ENCODE results near the gene DYNC1LI1. TPM values are rescaled to one million over a fixed set of nuclear protein-coding genes. Genes with fewer than 3 reads are reported as not detected.
A peak's percentile ranks its signal among the peaks of the same experiment; 100 is the strongest.

The DYNC1LI1 gene
- total RNA-seq, result 30.1 and 34.3 TPM in 2 replicates

DNA sequence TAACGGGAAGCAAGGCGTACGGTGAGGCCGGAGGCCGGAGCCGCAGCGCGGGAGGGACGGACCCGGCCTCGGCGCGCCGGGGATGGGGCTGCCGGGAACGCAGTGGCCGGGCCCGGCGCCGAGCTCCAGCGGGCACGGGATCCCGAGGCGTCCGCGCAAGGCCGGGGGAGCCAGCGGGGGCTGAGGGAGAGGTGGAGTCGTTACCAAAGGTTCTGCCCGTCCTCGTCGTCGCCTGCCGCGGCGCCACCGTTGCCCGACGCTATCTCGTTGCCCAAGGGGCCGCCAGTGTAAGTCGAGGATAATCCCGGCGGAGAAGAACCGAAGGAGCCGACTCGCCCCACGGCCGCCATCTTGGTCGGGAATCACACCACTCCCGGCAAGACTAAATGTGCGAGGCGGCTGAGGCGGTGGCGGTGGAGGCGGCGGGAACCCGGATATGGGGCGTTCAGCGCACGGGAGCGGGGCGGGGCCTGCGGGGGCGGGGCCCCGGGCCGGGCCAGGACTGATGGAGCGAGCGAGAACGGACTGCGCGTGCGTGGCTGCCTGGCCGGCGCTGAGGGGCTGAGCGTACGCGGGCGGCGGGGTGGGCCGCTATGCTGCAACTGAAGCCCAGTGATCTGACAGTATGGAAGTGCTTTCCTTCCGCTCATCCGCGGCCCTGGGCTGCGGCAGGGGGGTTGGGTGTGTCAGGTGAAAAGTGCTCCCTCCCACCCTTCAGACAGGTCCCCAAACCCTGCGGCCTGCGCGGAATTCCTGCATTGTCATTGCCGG is at the start of gene DYNC1LI1:
DYNC1LI1 (minus strand) TSS at position 438 of the 771 bp plus-strand sequence; CDS start at position 350, 88 bp downstream.
- DNase-seq (ENCODE audit: low read depth in 2 of 2), result peak; percentile 94 to 96

- no peak for DNase-seq (ENCODE audit: low read depth in 2 of 2)
These were observed 48.7 kb upstream of the DYNC1LI1 start for GRCh38 chr3:32619395-32619794.

DNA sequence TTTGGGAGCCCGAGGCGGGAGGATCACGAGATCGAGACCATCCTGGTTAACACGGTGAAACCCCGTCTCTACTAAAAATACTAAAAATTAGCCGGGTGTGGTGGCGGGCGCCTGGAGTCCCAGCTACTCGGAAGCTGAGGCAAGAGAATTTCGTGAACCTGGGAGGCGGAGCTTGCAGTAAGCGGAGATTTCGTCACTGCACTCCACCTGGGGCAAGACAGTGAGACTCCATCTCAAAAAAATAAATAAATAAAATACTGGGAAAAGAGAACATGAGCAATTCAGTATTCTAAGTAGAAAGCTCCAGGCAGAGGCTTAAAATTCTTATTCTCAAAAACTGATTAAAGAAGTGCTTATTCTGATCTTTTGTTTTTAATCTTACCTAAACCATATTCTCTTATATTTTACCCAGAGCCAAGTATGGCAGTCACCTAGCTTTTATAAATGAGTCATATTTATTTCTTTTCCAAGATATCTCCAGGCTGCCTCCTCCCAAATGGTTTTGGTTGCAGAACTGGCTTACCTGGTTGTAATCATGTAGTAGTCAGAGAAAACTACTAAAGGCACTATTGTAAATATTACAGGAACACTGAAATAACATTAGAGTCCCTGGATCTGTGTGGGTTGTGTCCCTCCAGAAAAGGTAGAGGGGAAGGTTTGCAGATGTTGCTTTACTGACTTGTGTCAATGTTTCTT is 45.8 kb upstream of the DYNC1LI1 start:
- DNase-seq (ENCODE audit: low read depth in 2 of 2), result no peak

DNA sequence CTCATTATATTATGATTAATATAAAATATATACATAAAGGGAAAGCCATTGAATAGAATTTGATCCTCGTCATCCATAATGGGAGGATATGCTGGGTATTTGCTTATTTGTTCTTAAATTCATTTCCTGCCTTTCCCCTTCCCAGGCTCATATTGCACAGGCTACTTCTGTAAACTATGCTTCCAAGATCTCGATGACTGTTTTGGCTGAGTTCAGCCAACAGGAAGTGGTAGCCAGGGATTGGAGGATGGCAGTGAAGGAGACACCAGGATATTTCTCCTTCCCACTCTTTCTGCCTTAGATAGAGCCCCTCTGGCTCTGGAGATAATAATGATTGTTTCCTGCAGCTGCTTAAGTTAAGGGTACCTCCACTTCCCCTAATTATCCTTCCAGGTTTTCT is 44.3 kb upstream of the DYNC1LI1 start:
- DNase-seq (ENCODE audit: low read depth in 2 of 2), result peak in 1 of 2 donors; percentile 79

GRCh38 chr3:32613183-32613582 is 42.5 kb upstream of the DYNC1LI1 start:
- DNase-seq (ENCODE audit: low read depth in 2 of 2), result no peak

DNA sequence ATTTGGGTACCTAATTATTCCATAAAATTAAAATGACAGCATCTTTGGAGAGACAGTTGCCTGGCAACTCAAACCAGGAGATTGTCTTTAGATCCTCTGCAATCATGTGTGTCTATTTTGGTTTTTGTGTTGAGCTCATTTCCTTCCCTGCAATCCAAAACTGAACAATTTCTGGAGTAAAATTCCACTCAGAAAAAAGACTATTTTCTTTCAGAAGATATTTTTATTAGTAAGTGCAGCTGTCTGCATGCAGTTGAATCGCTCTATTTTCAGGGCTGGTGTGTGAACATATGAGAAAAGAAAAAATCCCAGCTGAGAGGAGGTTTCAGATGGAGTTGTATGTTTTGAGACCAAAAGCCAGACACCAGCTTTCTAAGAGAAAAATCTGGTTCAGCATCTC is 41.9 kb upstream of the DYNC1LI1 start:
- no peak for DNase-seq (ENCODE audit: low read depth in 2 of 2)

DNA sequence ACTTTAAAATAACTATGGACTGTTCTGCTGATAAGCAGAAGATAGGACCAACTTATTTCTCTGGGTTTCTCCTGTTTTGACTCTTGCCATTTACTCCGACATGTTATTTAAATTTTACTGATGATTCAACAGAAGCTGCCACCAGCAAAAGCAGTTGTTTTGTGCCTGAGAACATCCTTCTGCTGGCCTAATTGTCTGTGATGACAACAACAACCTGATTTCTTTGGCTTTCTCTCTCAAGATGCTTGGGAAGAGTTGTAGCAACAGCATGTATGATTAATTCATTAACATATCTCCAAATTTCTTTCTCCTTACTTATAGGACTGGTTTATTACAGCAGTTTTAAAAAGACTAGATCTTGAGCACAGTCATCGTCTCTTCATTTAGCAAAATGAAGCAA is 36.9 kb upstream of the DYNC1LI1 start:
- DNase-seq (ENCODE audit: low read depth in 2 of 2), result no peak

DNA sequence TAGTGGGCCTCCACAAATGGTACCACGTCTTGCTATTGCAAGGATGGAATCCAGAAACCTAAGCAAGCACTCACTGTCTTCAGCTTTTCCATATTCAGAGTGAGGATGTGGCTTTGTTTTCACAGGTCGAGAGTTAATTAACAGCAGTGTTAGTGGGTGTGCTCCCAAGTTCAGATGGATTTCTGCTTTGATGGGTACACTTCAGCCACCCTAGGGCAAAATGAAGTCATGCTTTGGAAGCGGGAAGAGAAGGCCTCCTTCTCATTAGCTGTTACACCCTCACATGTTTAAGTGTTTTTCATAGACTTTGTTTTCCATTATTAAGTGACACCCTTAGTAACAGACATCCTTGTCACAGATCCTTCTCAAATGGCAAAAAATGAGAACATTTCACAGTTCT is 36.3 kb upstream of the DYNC1LI1 start:
- no peak for DNase-seq (ENCODE audit: low read depth in 2 of 2)

- no peak for DNase-seq (ENCODE audit: low read depth in 2 of 2)
These were observed 35.6 kb upstream of the DYNC1LI1 start for GRCh38 chr3:32606277-32606676.

GRCh38 chr3:32603064-32603463 is 32.4 kb upstream of the DYNC1LI1 start:
- DNase-seq (ENCODE audit: low read depth in 2 of 2), result no peak

DNA sequence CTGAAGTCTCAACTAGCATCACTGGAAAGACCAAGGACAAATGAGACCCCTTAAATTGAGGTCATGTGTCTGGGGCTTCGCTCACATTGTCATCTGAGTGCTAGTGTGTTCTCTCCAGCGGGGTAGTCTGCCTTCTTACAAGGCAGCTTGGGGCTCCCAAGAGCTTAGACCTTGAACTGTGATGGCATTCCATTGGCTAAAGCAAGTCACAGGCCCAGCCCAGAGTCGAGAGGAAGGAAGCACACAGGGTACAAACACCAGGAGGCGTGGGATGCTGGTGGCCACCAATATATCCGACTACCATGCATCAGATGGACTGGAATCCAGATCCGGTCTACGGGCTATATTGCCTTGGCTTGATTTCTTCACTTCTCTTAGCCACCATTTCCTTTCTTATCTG is 31.5 kb upstream of the DYNC1LI1 start:
- no peak for DNase-seq (ENCODE audit: low read depth in 2 of 2)

DNA sequence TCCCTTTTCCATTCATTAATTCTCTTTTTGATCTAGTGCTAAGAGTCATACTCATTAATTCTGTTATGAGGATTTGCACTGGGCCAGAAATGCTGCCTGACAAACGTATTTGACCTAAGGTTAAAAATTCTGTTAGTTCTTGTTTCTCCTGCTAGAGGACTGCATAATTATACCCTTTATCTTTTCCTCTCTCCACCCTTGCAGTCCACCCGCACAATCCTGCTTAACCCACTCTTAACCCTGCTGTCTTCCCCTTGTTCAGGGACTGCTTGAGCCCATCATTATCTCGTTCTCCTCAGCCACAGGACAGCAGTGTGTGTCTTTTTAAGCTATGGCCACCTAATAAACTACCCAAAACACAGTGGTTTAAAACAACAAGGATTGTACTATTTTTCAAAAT is 31.1 kb upstream of the DYNC1LI1 start:
- DNase-seq (ENCODE audit: low read depth in 2 of 2), result no peak

- DNase-seq (ENCODE audit: low read depth in 2 of 2), result no peak
These were observed 27.0 kb upstream of the DYNC1LI1 start for GRCh38 chr3:32597656-32598055.

DNA sequence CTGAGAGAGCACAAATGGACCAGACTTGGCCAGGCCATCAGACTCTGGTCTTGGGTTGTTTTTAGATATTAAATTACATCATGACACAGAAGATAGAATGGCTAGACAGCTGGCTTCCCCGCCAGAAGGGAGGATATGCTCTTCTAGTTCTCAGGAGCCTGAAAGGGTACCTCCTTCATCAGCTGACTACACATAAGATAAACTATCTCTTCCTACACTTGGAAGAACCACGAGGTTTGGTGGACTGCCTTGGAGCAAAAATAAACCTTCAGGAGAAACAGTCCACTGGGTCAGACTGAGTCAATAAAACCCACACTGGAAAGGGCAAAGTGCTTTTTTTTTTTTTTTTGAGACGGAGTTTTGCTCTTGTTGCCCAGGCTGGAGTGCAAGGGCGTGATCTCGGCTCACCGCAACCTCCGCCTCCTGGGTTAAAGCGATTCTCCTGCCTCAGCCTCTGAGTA is 26.3 kb upstream of the DYNC1LI1 start:
- DNase-seq (ENCODE audit: low read depth in 2 of 2), result no peak

GRCh38 chr3:32596282-32596908 is 25.7 kb upstream of the DYNC1LI1 start:
- no peak for DNase-seq (ENCODE audit: low read depth in 2 of 2)

DNA sequence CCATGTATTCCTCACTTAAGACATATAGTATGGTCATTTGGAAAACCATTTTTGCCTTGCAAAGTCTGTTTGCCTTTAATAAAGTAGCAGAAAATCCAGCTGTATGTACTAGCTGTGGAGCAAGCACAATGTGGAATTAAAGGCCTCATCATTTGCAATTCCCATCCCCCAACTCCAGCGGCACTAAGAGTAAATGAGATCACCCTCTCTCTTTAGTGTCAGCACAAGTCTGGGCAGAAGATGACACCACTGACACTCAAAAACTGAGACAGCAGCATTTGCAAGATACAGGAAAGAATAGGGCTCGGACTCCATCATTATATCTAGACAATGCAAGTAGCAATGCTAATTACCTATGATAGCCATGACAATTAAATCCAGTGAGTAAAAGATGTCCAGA is 24.7 kb upstream of the DYNC1LI1 start:
- DNase-seq (ENCODE audit: low read depth in 2 of 2), result no peak

GRCh38 chr3:32593903-32594525 is 23.4 kb upstream of the DYNC1LI1 start:
- no peak for DNase-seq (ENCODE audit: low read depth in 2 of 2)

- no peak for DNase-seq (ENCODE audit: low read depth in 2 of 2)
These were observed 22.2 kb upstream of the DYNC1LI1 start for GRCh38 chr3:32592696-32593353.

DNA sequence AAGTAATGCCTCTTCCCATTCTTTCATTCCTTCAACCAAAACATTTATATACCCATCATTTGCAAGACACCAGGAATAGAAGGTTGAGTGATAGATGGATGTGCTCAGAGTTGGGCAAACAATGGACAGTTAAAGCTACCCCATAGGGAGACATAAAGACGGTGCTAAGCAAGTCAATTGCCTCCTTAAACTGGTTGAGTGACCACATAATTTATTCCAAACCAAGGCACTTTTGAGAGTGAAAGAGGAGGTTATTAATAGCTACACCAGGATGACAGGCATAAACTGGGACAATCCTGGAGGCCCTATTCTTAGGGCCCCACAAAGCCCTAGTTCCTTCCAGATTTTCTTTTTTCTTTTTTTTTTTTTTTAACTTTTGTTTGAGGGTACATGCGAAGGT is 21.4 kb upstream of the DYNC1LI1 start:
- no peak for DNase-seq (ENCODE audit: low read depth in 2 of 2)

DNA sequence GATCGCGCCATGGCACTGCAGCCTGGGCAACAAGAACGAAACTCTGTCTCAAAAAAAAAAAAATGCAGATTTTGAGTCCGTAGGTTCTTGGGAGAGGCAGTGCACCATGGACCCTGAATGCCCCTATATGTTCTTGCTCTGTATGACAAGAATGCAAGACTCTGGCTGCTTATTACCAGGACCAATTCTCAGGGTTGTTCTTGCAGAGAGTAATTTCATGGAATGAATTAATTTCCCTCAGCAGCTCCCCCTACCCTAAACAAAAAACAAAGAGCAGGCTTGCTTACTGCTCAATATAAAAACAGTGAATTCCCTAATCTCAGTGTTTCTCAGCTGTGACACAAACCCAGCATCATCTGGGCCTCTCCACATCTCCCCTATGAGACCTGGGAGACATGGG is 20.5 kb upstream of the DYNC1LI1 start:
- DNase-seq (ENCODE audit: low read depth in 2 of 2), result no peak

DNA sequence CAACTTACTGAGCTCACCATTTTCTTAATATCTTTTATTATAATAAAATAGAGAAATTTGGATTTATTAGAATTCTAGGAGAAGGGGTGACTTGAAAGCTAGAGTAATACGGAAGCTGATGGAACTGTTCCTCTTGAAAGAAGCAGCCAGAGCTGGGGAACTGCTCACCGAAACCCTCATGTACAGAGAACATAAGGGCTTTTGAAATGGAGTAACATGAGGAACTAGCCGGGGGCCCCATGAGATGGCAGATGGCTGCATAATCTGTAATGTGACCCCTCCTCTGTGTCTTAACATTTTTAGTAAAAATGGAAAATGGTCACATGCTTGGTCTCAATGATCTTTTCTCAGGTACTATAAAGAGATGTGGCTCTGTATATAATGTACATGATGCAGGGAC is 15.7 kb upstream of the DYNC1LI1 start:
- no peak for DNase-seq (ENCODE audit: low read depth in 2 of 2)

GRCh38 chr3:32584660-32585059 is 14.0 kb upstream of the DYNC1LI1 start:
- no peak for DNase-seq (ENCODE audit: low read depth in 2 of 2)

All from lung microvascular endothelial cell (primary cell).